OCI-LY7 (cell line): ENCODE measurements around the gene CRHR1.

Source experiments
- EZH2phosphoT487 ChIP-seq: fragments of 200-600 bp; sonication (generic); IDR thresholded peaks from 2 replicates; pipeline ENCODE4 v1.6.1; 2018; ENCODE audit warnings: low read depth, borderline replicate concordance, mild to moderate bottlenecking, mixed run types, antibody characterized with exemption, low read length, moderate library complexity, mixed read lengths
- TF ChIP-seq, protein P1 (sequence below): fragments of 200-600 bp; sonication (generic); conservative IDR thresholded peaks from 2 replicates; pipeline ENCODE4 v1.5.1; 2014; ENCODE audit warnings: mild to moderate bottlenecking, antibody characterized with exemption, low read length, moderate library complexity, mixed read lengths

DNA sequence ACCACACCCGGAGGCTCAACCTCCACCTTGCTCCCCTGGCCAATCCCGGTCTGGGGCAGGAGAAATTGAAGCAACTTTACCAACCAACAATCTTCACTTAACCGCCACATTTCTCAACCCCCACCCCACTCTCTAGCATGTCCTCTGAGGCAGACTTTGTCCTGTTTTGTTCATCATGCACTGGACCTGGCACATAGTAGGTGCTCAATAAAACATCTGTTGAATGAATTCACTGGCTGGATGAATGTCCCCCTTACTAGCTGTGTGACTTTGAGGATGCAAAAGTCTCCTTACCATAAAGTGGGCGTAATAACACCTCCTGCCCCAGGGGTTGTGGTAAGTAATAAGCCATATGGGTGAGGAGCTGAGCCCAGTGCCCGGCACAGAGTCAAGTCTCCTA, 66.3 kb downstream of the CRHR1 start:
- TF ChIP-seq, protein P1, sequence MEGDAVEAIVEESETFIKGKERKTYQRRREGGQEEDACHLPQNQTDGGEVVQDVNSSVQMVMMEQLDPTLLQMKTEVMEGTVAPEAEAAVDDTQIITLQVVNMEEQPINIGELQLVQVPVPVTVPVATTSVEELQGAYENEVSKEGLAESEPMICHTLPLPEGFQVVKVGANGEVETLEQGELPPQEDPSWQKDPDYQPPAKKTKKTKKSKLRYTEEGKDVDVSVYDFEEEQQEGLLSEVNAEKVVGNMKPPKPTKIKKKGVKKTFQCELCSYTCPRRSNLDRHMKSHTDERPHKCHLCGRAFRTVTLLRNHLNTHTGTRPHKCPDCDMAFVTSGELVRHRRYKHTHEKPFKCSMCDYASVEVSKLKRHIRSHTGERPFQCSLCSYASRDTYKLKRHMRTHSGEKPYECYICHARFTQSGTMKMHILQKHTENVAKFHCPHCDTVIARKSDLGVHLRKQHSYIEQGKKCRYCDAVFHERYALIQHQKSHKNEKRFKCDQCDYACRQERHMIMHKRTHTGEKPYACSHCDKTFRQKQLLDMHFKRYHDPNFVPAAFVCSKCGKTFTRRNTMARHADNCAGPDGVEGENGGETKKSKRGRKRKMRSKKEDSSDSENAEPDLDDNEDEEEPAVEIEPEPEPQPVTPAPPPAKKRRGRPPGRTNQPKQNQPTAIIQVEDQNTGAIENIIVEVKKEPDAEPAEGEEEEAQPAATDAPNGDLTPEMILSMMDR = no peak
- TF ChIP-seq EZH2phosphoT487 = no peak
